GM23248 (cell line): Measurements from ENCODE around the gene PDLIM7. TPM values are rescaled to one million over a fixed set of nuclear protein-coding genes. Genes with fewer than 3 reads are reported as not detected.
A peak's percentile ranks its signal among the peaks of the same experiment; 100 is the strongest.

ENCODE experiments used
- DNase-seq: peaks from one replicate; pipeline ENCODE4 v3.0.0-alpha.2; 2015
- H2AFZ ChIP-seq: fragments of 200-600 bp; sonication (generic); 2 replicates; pipeline ENCODE4 v1.6.1; 2016; ENCODE audit warnings: antibody characterized with exemption
- H3F3A ChIP-seq: fragments of 200-600 bp; sonication (generic); 2 replicates; pipeline ENCODE4 v1.6.1; 2016; ENCODE audit warnings: mild to moderate bottlenecking, antibody characterized with exemption, mixed run types; ENCODE audit not compliant: insufficient read depth
- H3K27ac ChIP-seq: fragments of 200-600 bp; sonication (generic); 2 replicates; pipeline ENCODE4 v1.5.1; 2016; ENCODE audit warnings: mild to moderate bottlenecking
- H3K27me3 ChIP-seq: fragments of 200-600 bp; sonication (generic); replicated peaks from 2 replicates; pipeline ENCODE4 v1.6.1; 2016; ENCODE audit warnings: mild to moderate bottlenecking; ENCODE audit not compliant: insufficient read depth
- H3K36me3 ChIP-seq: fragments of 200-600 bp; sonication (generic); 2 replicates; pipeline ENCODE4 v1.6.1; 2016; ENCODE audit warnings: low read depth, mild to moderate bottlenecking
- H3K4me1 ChIP-seq: fragments of 200-600 bp; sonication (generic); 2 replicates; pipeline ENCODE4 v1.6.1; 2016; ENCODE audit warnings: mild to moderate bottlenecking; ENCODE audit not compliant: insufficient read depth
- H3K4me2 ChIP-seq: fragments of 200-600 bp; sonication (generic); one replicate; pipeline ENCODE4 v1.6.1; 2016; ENCODE audit warnings: mild to moderate bottlenecking; ENCODE audit not compliant: unreplicated experiment
- H3K4me3 ChIP-seq: fragments of 200-600 bp; sonication (generic); 2 replicates; pipeline ENCODE4 v1.5.1; 2016; ENCODE audit warnings: mild to moderate bottlenecking
- H3K79me2 ChIP-seq: fragments of 200-600 bp; sonication (generic); 2 replicates; pipeline ENCODE4 v1.6.1; 2016; ENCODE audit warnings: mild to moderate bottlenecking; ENCODE audit not compliant: insufficient read depth
- H3K9ac ChIP-seq: fragments of 200-600 bp; sonication (generic); 2 replicates; pipeline ENCODE4 v1.6.1; 2016; ENCODE audit warnings: mild to moderate bottlenecking
- H3K9me2 ChIP-seq: fragments of 200-600 bp; sonication (generic); 2 replicates; pipeline ENCODE4 v1.6.1; 2016; ENCODE audit warnings: mixed run types, mild to moderate bottlenecking, moderate library complexity; ENCODE audit not compliant: insufficient read depth
- H3K9me3 ChIP-seq: fragments of 200-600 bp; sonication (generic); one replicate; pipeline ENCODE4 v1.6.1; 2017; ENCODE audit warnings: low read depth
- H4K20me1 ChIP-seq: fragments of 200-600 bp; sonication (generic); 2 replicates; pipeline ENCODE4 v1.6.0; 2016; ENCODE audit not compliant: insufficient read depth
- EZH2 ChIP-seq: fragments of 200-600 bp; sonication (generic); IDR thresholded peaks from 2 replicates; pipeline ENCODE4 v1.6.1; 2018; ENCODE audit warnings: antibody characterized with exemption, mild to moderate bottlenecking; ENCODE audit not compliant: insufficient read depth, poor library complexity, severe bottlenecking
- EZH2phosphoT487 ChIP-seq: fragments of 200-600 bp; sonication (generic); IDR thresholded peaks from 2 replicates; pipeline ENCODE4 v1.6.1; 2018; ENCODE audit warnings: antibody characterized with exemption, moderate library complexity, mild to moderate bottlenecking, low read depth; ENCODE audit not compliant: insufficient read depth
- WGBS, 2 experiments: methylation state at CpG; one replicate each; pipeline ENCODE4 v1.1.6; 2015 to 2017; ENCODE audit warnings: low lambda C conversion rate in 2 of 2, low coverage in 1 of 2; ENCODE audit errors: missing lambda C conversion rate in 2 of 2; 5-methylcytosine and 5-hydroxymethylcytosine counted together
- in situ Hi-C: fragments of 300-500 bp; cut with MboI; formaldehyde crosslinking; loops from 2 replicates; pipeline ENCODE4 v1.15.0; 2020
- polyA plus RNA-seq: library from polyadenylated mRNA; unstranded; fragments of >200 nt; fragmentation: Nextera tagmentation; extraction: Ambion mirVana; gene quantifications from 2 replicates; pipeline ENCODE4 v1.2.1, GENCODE V29; 2016
- total RNA-seq: library from RNA; depleted of rRNA; stranded (reverse); fragments of >200 nt; shearing (Covaris generic); gene quantifications from 2 replicates; pipeline ENCODE4 v1.2.3, GENCODE V29; 2014

The PDLIM7 gene
- total and polyA plus RNA-seq, 2 experiments from 2014 or later, result 320 to 556 TPM

DNA sequence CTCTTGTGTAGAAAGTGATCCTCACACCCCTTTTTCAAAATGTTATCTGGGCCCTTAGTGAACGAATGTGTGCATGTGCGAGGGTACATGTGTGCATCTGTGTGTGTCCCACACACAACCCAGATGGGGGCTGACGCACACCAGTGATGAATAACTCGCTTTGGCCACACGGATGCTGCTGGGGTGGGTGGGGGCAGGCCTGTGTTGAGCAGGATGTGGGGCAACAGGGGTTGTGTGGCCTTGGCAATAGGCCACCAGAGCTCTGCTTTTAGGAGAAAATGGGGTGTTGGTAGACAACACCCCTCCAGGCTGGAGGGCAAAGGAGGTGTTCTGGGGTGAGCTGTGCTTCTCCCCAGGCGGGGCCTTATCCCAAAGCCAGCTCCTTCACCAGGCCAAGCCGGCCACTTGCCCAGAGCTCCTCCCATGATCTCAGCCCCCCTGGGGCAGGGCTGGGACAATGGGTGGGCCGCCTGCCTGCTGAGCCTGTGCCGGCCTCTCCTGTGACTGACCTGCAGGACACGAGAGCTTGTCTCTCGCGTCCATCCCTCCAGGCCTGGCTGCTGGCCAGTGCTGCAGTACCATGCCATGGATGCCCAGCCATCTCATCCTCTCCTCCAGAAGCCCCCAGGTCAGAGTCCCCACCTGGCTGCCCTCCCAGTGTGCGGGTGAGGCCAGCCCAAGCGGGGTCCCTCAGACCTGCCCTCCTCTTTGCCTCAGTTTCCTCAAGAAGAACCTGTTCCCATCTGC, 25.6 kb downstream of the PDLIM7 start:
- no peaks in the 10 kb centered on the region for H3K27me3 ChIP-seq
- in situ Hi-C loops, result no loop called here
- no peaks in the 10 kb centered on the region for H3K9me3 ChIP-seq
- peak overlapping the region; percentile 96 for H3K4me2 ChIP-seq
- peak overlapping the region; percentile 93 for H3K27ac ChIP-seq
- peak overlapping the region; percentile 82 for H3K4me3 ChIP-seq
- H3K9me2 ChIP-seq, result no peaks in the 10 kb centered on the region
- no peaks in the 10 kb centered on the region for H3K36me3 ChIP-seq
- peaks cover 41% of the 10 kb centered on the region for H3F3A ChIP-seq
- no peaks in the 10 kb centered on the region; the same call in 1 of the 2 replicates for H4K20me1 ChIP-seq
- H3K9ac ChIP-seq, result peak overlapping the region; percentile 84
- WGBS, 2 experiments, result 3 to 5% methylated on average over 13 to 14 of the region's 14 CpGs
- no peak overlapping the region for H2AFZ ChIP-seq
- peaks cover 54% of the 10 kb centered on the region for H3K79me2 ChIP-seq
- no peak for TF ChIP-seq EZH2
- no peak for TF ChIP-seq EZH2phosphoT487
- peak; percentile 91 for DNase-seq
- H3K4me1 ChIP-seq, result peaks cover 37% of the 10 kb centered on the region

DNA sequence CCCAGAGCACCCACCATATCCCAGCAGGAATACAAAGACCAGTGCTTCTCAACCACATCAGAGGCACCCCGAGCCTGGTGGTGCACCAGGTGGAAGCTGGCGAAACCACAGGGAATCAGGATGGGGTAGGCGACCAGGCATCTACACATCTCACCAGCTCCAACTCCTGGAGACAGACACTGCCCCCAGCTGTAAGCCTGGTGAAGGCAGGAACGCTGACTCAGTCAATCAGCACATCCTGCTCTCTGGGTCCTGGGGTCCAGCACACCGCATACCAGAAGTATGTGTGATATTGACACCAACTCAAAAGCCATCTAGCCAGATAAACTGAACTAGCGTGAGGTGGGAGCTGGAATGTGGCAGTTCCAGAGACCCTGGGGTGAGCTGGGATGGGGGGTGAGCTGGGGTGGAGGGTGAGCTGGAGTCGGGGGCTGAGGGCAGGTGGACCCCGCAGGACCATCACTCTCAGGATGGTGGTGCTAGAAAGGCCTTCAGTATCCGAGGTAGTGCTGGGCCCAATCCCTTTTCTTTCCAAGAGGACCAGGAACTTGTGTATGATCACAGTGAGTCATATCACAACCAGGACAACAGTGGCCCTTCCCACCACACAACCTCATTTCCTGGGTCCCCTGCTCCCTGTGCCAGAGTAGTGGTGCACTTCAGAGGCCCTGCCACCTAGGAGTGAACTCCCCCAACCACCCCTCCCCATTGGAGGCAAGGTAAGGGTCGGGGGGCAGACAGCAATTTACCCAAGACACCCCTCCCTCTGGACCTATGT, 26.5 kb downstream of the PDLIM7 start:
- H2AFZ ChIP-seq, result no peak overlapping the region
- H3F3A ChIP-seq, result peaks cover 35% of the 10 kb centered on the region
- peak overlapping the region; percentile 96 for H3K4me2 ChIP-seq
- H3K9me2 ChIP-seq, result no peaks in the 10 kb centered on the region
- no peaks in the 10 kb centered on the region; the same call in 1 of the 2 replicates for H3K36me3 ChIP-seq
- peak overlapping the region; percentile 84 for H3K9ac ChIP-seq
- peaks cover 58% of the 10 kb centered on the region for H3K79me2 ChIP-seq
- WGBS, 2 experiments, result 66 to 75% methylated on average over 8 to 10 of the region's 10 CpGs
- H3K4me1 ChIP-seq, result peaks cover 37% of the 10 kb centered on the region
- no peaks in the 10 kb centered on the region; the same call in 1 of the 2 replicates for H4K20me1 ChIP-seq
- H3K27ac ChIP-seq, result peak overlapping the region; percentile 93
- TF ChIP-seq EZH2, result no peak
- TF ChIP-seq EZH2phosphoT487, result no peak
- peak; percentile 74 for DNase-seq
- H3K4me3 ChIP-seq, result peak overlapping the region; percentile 82
- in situ Hi-C loops, result no loop called here
- H3K9me3 ChIP-seq, result no peaks in the 10 kb centered on the region
- no peaks in the 10 kb centered on the region for H3K27me3 ChIP-seq

DNA sequence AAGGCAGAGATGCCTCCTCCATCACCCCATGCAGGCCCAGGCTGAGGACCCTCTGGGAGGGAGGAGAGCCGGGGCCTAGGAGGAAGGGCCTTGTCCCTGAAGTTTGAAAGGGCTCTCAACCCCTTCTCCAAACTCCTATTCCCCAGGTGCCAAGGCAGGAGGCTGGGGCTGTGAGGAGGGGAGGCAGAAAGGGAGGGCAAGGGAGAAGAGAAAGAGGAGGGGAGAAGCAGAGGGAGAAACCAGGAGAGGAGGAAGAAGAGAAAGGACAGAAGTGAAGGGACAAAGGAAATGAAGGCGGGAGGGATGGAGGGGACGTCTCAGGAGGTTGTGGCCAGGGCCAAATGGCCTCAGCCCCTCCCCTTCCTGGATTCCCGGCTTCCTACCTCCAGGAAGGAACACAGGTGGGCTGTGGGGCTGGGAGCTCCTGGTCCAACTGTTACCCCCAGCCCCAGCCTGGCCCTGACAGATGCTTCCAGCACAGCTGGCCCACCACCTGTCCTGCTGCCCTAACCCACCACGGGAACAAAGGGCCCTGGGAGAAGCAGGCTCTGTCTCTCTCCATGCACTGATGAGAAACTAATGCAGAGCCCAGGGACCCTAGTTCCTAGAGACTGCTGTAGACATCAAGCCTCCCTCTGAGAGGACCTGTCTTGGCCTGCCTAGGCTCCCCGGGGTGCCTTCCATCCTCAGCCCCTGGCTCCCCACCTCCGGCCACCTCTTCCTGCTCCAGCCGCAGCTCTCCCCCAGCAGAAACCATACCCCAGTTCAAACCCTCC, 27.5 kb downstream of the PDLIM7 start:
- no peak for DNase-seq
- Histone ChIP-seq H3K27ac (peak overlapping the region; percentile 93), H3K4me3 (peak overlapping the region; percentile 82), H3K36me3 (peaks cover 6% of the 10 kb centered on the region; the same call in 1 of the 2 replicates), H3K4me2 (peak overlapping the region; percentile 96), H2AFZ (no peak overlapping the region), H3K79me2 (peaks cover 60% of the 10 kb centered on the region), H3K9me3 (no peaks in the 10 kb centered on the region), H4K20me1 (no peaks in the 10 kb centered on the region; the same call in 1 of the 2 replicates), H3K9ac (peak overlapping the region; percentile 84), H3K4me1 (peaks cover 37% of the 10 kb centered on the region), H3K27me3 (no peaks in the 10 kb centered on the region), H3K9me2 (no peaks in the 10 kb centered on the region), H3F3A (peaks cover 28% of the 10 kb centered on the region)
- WGBS, 2 experiments, result 65 to 94% methylated on average over 5 to 8 of the region's 8 CpGs
- in situ Hi-C loops, result no loop called here
- TF ChIP-seq EZH2phosphoT487 (no peak), EZH2 (no peak)
